Activated T-helper 9 cell treated with anti-CD3 and anti-CD28 coated beads, Interleukin-2, amount 50 U/mL, for 16 hours (primary cell): ENCODE data around the gene MIX23.
"Not testable (repeated sequence)": the region's sequence is repeated elsewhere in the genome, so short reads cannot be mapped to it uniquely, and the experiment has no call there.

Experiments
- DNase-seq: peaks from one replicate; pipeline ENCODE4 v3.0.0-alpha.2; 2020; ENCODE audit warnings: low read depth

MIX23 gene

GRCh38 chr3:122392868-122393844 lies 10.1 kb upstream of the MIX23 start:
- DNase-seq = no peak

- no peak for DNase-seq
Observed at GRCh38 chr3:122391681-122392446, 8.8 kb upstream of the MIX23 start.

GRCh38 chr3:122390665-122391064 lies 7.6 kb upstream of the MIX23 start:
- DNase-seq = no peak

DNA sequence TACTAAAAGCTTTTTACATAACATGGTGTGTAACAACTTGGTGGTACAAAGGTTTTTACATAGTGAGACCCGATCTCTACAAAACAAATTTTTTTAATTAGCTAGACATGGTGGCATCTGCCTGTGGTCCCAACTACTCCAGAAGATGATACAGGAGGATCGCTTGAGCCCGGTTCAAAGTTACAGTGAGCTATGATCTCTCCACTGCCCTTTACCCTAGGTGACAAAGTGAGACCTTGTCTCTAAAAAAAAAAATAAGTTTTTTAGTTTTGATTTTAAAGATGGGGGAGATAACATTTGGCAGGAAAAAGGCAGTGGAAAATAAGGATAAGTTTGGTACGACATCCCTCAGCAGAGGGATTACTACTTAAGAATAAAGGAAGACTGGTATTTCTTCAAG lies 6.9 kb upstream of the MIX23 start:
- DNase-seq = no peak

DNA sequence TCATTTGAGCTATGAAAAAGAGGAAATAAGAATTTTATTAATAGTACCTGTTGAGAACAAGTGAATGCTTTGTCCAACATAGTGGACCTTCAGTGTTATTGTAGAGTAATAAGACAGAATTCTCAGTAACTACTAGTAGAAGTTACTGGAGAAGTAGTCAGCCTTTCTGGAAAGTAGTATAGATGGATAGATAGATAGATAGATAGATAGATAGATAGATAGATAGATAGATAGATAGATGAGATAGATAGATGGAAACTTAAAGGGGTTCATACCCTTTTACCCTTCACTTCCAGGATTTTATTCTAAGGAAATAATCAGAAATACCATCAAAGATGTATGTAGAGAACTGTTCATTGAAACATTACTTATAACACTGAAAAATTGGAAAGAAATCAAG lies 6.2 kb upstream of the MIX23 start:
- no peak for DNase-seq

GRCh38 chr3:122387709-122388108 lies 4.7 kb upstream of the MIX23 start:
- DNase-seq = no peak

DNA sequence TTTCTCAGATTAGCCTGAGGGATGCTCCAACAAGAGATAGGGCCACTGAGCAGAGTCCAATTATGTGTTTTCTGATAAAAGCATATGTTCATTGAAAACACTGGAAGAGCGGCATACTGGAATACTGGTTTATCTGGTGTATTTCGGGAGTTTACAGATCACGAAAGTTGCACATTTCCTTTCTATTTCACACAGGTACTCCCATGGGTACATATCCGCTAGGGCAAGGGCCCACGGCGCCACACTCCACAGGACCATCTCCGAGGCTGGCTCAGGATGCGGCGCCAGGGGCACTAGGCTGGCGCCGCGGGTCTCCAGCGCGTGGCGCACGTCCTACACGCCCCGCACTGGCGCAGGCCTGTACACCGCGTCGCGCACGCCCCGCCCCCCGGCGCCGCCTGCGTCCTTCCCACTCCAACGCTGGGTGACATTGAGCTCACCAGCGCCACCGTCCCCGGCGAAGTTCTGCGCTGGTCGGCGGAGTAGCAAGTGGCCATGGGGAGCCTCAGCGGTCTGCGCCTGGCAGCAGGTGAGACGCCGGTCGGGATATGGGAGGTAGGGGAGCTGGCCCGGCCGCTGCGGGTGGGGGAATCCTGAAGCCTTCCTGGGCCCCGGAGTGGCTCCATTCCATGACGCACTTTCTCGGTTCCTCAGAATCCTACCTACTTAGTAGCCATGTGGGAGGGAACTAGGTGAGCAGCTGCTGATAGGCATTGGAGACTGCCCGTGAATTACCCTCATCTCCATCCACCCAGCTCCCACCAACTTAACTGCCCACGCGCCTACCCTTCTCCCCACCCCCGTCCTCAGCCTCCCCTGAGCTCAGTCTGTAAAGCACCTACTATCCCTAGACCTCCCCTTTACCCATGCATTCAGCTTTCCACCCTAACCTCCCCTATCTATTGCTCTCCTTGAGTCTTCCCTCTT lies 1.0 kb upstream of the MIX23 start, which contains the start of gene FAM162A:
Gene FAM162A (plus strand): TSS at position 412 of the 927 bp plus-strand sequence. CDS start 84 bp downstream, at position 496.
- DNase-seq = peak; percentile 93

- DNase-seq = no peak
Observed at GRCh38 chr3:122377975-122378374, 5.1 kb downstream of the MIX23 start.

DNA sequence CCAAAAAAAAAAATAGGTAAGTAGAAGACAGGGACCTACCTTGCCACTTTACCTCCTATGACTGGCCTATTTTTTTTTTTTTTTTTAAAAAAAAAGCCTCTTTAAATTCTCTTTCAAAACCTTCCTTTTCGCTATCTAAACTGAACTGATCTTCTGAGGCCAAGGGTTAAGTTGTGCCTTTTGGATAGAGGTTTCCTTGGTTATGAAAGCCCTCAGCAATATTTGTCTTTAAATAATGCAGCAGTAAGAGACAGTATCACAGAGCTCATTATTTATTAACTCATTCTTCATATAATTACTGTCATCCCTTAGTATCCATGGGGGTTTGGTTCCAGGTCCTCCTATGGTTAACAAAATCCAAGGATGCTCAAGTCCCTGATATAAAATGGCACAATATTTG lies 9.0 kb downstream of the MIX23 start:
- no peak for DNase-seq

GRCh38 chr3:122366379-122366749 lies 16.7 kb downstream of the MIX23 start:
- DNase-seq = no peak

DNA sequence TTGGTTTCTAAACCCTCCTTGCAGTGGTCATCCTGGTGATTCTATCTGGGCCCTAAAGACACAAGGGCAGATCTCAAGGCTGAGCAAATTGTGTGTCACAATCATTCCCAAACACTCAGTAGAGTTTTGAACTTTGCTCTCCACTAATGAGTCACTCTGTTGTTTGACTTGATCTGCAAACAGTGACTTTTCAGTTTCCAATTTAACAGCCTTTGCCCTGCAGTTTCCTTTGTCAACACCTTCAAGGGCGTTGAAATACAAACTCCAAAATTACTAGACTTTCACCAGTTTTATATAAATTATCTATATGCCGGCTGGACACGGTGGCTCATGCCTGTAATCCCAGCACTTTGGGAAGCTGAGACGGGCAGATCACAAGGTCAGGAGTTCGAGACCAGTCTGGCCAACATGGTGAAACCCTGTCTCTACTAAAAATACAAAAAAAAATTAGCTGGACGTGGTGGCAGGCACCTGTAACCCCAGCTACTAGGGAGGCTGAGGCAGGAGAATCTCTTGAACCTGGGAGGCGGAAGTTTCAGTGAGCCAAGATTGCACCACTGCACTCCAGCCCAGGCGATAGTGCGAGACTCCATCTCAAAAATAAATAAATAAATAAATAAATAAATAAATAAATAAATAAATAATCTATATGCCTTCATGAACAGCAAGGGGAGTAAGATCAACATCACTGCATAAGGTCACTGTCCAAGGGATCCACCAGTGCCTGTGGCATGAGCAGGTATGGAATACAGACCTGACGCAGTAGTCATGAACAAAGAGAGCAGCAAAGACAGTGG lies 17.3 kb downstream of the MIX23 start:
- DNase-seq = not testable (repeated sequence)

GRCh38 chr3:122365073-122365472 lies 18.0 kb downstream of the MIX23 start:
- DNase-seq = no peak

DNA sequence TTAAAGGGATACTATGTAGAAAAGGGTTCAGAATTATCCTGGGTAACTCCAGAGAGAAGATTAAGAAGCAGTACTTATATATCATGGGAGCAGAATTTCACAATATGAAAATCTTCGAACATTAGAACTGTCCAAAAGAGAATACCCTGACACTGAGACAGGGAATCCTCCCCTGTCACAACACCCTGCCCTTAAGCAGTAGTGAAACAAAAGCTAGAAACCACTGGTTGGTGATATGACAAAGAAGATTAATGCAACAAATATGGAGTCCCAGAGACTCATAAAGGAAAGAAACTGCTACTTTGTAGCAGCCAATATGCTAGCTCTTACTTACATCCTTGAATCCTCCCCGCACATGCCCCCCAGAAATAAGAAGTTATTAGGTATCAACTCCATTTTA lies 18.5 kb downstream of the MIX23 start:
- DNase-seq = no peak

GRCh38 chr3:122362026-122362425 lies 21.0 kb downstream of the MIX23 start:
- DNase-seq = no peak

DNA sequence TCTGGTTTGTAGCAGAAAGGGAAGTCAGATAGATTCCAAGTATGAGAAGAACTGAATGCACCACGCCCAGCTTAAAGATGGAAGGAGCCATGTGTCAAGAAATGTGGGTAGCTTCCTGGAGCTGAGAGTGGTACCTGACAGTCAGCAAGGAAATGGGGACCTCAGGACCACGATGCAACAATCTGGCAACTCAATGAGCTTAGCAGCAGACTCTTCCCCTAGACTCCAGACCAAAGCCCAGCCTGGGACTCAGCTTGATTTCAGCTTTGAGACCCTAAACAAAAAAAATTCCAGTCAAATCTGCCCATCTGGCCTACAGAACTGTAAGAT lies 24.4 kb downstream of the MIX23 start:
- no peak for DNase-seq

- no peak for DNase-seq
Observed at GRCh38 chr3:122357828-122358702, 25.0 kb downstream of the MIX23 start.

GRCh38 chr3:122356402-122356801 lies 26.6 kb downstream of the MIX23 start:
- DNase-seq = no peak

DNA sequence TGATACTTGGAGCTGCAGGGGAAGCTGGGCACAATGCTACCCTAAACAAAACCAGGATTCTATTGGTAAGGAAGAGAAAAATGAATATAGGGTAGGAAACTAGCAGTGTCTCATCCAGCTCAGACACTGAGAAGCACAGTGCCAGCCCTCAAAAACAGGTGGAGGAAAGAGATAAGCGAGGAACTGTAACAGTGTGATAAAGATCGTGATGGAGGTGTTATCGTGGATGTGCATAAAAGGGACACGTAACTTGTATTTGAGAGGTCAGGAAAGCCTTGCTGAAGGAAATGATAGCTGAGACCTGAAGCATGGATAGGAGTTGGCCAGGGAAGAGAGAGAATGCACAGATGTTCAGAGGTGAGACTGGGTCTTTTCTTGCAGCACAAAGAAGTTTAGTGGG lies 27.4 kb downstream of the MIX23 start:
- DNase-seq = no peak

DNA sequence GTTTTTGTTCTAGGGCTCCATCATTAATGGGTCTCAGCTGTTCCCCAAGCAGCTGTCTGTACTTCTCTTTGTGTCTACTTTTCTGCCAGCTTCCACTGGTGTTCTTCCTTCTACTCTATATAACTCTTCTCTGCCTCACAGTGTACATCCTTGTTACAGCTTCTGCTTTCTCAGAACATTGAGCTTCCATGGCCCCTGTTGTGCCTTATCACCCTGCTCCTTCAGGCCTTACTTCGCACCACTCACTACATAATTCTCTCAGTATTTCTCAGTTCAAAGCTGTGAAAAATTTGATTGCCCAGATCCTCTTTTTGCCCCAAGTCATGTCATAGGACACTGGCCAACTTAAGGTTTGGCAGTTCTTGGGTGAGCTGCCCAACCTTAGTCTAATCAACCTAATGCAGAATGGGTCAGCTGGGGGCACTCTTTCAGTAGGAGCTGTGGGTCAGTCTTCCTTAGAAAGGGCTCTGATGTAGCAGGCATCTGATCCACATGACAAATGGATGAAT lies 29.1 kb downstream of the MIX23 start:
- DNase-seq = no peak

- DNase-seq = no peak
Observed at GRCh38 chr3:122353215-122353614, 29.8 kb downstream of the MIX23 start.
